GM20000 (cell line): ENCODE data around the gene ZNF775.

Source experiments
- DNase-seq: peaks from one replicate; pipeline ENCODE4 v3.0.0; 2012; ENCODE audit warnings: low spot score
- CTCF ChIP-seq: IDR thresholded peaks from 2 replicates; pipeline ENCODE4 v1.5.1; 2012; ENCODE audit warnings: mild to moderate bottlenecking, control low read depth; ENCODE audit errors: extremely low read depth, missing control alignments

ZNF775 gene

GRCh38 chr7:150432915-150433892 is 54.1 kb downstream of the ZNF775 start:
- TF ChIP-seq CTCF, result no peak
- peak; percentile 59 for DNase-seq

- TF ChIP-seq CTCF, result no peak
- no peak for DNase-seq
Observed at GRCh38 chr7:150434240-150434639, 55.1 kb downstream of the ZNF775 start.

- TF ChIP-seq CTCF, result no peak
- DNase-seq, result no peak
Observed at GRCh38 chr7:150435047-150435389, 55.9 kb downstream of the ZNF775 start.

GRCh38 chr7:150435390-150436073 is 56.4 kb downstream of the ZNF775 start:
- no peak for TF ChIP-seq CTCF
- DNase-seq, result peak; percentile 86

- DNase-seq, result no peak
- TF ChIP-seq CTCF, result no peak
Observed at GRCh38 chr7:150439967-150440366, 60.8 kb downstream of the ZNF775 start.

GRCh38 chr7:150441524-150441923 is 62.4 kb downstream of the ZNF775 start:
- DNase-seq, result no peak
- no peak for TF ChIP-seq CTCF

- TF ChIP-seq CTCF, result no peak
Observed at GRCh38 chr7:150442811-150443210, 63.7 kb downstream of the ZNF775 start.

More at GRCh38 chr7:150442811-150443210, 63.7 kb downstream of the ZNF775 start:
- no peak for DNase-seq
